ENCODE measurements around the gene ZNF644.
"Not testable (repeated sequence)": the region's sequence is repeated elsewhere in the genome, so short reads cannot be mapped to it uniquely, and the experiment has no call there.

ZNF644 gene

DNA sequence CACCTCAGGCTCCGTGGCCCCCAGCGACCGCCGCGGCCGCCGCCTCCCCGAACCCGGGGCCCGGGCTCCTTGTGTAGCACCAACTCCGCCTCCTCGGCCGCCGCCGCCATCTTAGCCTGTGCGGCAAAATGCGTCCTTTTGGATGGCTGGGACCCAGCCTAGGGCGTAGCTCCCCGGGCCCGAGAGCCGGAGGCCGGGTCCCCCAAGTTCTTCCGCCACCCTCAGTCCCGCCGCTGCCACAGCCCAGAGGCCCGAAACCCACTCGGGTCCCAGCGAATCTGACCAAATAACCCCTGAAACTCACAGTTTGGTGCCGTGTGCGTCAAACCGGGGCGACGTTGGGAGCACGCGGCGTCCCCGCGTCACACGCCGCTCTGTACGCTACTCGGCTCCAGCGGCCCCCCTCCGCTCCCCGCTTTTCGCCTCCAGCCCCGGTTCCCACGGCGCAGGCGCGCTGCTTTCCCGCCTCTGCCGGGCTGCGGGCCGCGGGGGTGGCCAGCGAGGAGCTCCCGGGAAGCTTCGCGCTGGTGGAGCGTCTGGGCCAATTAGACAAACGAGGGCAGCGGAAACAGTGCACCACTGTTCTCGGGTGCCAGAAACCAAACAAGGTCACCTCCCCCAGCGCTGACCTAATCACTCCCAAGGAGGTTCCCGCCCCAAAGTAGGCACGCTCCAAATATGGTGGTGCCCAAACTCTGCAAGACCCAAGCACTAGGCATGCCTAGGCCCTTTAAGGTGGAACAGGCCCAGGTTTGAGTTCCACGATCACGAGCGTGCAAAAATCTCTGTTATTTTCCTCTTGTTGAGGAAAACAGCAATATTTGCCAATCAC is at the start of gene ZNF644:
ZNF644 (minus strand) TSS at position 350 of the 832 bp plus-strand sequence. CDS start 39,682 bp downstream, outside the sequence.
- peak; percentile 85 to 91 for DNase-seq (ENCODE audit: low read depth in 2 of 2)

DNA sequence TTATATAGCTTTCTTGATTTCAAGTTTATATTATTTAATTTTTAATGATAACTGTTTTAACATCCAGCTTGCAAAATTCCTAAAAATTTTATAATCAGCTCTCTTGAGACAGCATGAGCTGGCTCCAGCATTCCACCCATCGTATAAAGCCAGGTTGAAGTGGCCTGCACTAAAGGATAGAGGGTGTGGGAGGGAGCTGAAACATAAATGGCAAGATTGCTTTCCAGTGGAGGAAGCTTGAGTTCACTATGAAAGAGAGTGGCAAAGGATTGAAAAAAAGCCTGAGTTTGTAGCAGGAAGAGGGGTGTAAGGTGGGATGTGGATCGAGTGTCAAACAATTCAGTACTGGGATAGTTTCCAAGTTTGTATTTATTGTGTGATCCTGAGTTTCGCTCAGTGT is 48.5 kb upstream of the ZNF644 start:
- no peak for DNase-seq (ENCODE audit: low read depth in 2 of 2)

DNA sequence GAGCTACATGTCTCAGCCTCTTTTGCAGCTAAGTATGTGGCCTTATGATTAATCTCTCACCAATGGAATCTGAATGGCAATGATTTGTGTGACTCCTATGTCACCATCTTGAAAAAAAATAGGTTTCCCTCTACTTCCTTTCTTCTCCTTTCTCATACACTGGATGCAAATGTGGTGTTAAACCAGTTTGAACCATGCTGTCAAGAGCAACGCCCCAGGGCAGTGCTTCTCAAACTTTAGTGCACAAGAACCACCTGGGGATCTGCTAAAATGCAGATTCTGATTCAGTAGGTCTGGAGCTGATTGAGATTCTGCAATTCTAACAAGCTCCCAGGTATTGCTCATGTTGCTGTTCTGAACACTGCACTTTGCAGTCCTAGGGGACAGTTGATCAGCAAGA is 44.7 kb upstream of the ZNF644 start:
- DNase-seq (ENCODE audit: low read depth in 2 of 2) = no peak

DNA sequence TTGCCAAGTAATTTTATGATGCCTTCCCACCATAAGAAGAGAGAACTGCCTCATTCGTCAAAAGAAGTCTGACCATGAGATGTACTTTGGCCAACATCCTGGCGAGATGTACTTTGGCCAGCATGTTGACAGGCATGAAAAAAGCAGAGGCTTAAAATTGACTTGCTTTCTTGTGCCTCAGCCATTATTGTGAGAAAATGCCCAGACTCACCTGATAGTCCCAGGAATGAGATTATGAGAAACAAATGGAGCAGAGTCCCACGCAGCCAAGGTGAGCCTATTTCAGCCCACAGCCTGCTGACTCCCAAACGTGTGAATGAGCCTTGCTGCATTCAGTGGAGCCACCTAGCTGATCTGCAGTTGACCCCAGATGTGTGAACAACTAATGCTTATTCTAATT is 43.5 kb upstream of the ZNF644 start:
- no peak for DNase-seq (ENCODE audit: low read depth in 2 of 2)

DNA sequence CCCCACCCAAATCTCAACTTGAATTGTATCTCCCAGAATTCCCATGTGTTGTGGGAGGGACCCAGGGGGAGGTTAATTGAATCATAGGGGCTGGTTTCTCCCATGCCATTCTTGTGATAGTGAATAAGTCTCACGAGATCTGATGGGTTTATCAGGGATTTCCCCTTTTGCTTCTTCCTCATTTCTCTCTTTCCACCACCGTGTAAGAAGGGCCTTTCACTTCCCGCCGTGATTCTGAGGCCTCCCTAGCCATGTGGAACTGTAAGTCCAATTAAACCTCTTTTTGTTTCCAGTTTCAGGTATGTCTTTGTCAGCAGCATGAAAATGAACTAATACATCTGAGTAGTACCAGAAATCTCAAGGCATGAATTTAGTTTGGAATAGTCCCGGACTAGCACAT is 41.6 kb upstream of the ZNF644 start:
- DNase-seq (ENCODE audit: low read depth in 2 of 2) = not testable (repeated sequence)

DNA sequence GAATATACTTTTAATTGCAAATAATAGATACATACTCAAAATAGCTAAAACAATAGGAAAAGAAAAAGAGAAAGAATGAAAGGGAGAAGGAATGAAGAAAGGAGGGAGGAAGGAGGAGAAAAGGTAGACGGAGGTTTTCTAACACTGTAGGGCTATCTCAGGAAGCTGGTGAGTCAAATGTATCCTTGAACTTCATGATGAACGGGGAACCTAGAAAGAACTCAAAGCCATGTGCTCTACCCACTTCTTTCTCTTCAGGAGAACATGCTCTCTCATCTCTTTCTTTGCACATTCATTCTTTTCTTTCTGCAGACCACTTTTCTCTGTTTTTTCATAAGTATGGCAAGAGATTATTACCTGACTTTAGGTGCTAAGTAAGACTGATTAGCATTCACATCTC is 37.3 kb upstream of the ZNF644 start:
- no peak for DNase-seq (ENCODE audit: low read depth in 2 of 2)

DNA sequence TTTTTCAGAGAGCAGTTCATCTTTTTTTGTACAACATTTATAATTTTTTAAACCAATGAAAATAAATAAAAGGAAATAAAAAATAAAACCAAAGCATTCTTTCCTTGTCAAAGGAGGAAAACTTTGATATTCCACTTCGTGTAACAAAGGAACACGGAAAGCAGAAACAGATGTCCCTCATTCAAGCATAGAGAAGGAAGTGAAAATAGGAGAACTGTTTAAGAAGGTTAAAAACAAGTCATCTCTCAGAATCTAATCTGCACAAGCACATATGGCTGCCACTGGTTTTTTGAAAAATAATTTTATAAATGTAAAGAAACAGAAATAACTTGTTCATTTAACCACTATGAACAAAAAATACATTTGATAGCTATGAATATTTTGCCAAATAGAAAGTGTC is 35.9 kb upstream of the ZNF644 start:
- no peak for DNase-seq (ENCODE audit: low read depth in 2 of 2)

DNA sequence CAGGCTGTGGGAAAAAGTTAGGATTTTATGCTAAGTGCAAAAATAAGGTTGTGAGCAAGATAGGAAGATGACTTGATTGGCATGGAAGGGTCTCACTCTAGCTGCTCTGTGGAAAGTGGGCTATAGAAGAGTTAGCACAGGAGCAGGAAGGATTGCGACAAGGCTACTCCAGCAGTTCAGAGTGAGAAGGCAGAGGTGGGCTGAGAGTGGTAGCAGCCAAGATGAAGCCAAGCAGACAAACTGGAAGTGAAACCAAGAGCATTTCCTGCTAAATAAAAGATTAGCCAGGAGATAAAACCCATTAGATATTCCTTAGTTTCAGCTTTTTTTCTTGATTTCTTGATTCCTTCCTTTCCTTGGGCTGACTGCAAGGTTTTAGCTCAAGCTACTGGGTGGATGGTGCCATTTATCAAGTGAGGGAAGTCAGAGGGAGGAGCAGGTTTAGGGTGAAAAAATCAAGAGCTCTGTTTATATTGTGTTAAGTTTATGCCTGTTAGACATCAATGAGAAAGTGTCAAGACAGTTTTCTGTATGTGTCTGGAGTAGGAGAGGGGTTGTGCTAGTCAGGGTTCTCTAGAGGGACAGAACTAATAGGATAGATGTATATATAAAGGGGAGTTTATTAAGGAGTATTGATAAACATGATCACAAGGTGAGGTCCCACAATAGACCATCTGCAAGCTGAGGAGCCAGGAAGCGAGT is 33.1 kb upstream of the ZNF644 start:
- DNase-seq (ENCODE audit: low read depth in 2 of 2) = no peak

DNA sequence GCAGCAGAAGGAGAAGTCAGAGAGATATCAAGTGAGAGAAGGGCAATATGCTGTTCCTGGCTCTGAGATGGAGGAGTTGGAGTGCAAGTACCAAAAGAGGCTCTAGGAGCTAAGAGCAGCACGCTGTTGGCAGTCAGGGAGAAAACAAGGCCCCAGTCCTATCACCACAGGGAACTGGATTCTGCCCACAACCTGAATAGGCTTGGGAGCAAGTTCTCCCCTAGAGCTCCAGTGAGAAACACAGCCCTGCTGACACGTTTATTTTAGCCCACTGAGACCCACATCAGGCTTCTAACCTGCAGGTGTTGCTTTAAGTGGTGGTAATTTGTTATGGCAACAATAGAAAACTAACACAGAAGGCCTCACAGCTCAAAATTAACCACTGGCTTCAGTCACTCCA is 31.8 kb upstream of the ZNF644 start:
- no peak for DNase-seq (ENCODE audit: low read depth in 2 of 2)

DNA sequence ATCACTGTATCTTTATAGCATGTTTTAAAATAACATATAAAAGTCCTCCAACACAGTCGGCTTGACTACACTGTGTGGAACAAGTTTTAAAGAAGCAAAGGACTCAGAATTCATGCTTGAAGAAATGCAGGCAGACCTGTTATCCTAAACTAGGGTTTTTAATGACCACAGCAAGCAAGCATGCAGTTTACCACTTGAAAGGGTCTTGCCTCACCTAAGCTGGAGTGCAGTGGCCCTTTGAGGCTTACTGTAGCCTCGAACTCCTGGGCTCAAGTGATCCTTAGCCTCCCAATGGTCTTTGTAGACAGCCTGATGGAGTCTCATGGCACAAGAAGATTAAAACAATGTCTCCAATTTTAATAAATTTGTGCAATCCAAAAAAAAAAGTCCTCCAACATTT is 27.7 kb upstream of the ZNF644 start:
- DNase-seq (ENCODE audit: low read depth in 2 of 2) = not testable (repeated sequence)

DNA sequence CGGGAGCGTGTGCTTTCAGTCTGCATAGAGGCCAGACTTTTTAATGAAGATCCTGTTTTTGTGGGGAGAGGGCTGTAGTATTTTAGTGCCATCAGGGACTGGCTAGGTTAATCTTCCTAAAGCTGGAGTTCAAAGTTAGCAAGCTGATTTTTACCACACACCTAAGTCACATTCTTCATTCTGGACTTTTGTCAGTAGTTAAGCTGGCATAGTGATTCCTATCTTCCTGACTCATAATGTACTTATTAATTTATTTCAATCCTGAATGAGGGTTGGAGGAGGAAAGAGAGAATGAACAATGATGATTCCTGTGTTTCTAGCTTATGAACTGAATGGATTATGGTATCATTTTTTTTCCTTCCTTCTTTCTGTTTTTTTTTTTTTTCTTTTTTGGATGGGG is 24.9 kb upstream of the ZNF644 start:
- DNase-seq (ENCODE audit: low read depth in 2 of 2) = no peak

DNA sequence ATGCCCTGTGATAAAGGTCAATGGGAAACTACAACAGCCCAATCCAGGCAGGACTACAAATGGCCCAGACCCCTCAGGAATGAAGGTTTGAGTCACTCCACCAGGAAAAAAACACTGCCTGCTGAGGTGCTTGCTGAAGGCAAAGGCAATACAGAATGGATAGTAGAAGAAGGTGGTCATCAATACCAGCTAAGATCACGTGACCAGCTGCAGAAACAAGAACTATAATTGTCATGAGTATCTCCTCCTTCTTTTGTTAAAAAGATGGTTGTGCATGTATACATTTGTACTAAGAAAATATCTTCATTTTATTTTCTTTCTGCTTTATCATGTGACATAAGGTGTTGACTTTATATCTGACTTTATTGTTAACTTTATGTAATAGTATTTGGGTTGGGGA is 23.4 kb upstream of the ZNF644 start:
- DNase-seq (ENCODE audit: low read depth in 2 of 2) = no peak

DNA sequence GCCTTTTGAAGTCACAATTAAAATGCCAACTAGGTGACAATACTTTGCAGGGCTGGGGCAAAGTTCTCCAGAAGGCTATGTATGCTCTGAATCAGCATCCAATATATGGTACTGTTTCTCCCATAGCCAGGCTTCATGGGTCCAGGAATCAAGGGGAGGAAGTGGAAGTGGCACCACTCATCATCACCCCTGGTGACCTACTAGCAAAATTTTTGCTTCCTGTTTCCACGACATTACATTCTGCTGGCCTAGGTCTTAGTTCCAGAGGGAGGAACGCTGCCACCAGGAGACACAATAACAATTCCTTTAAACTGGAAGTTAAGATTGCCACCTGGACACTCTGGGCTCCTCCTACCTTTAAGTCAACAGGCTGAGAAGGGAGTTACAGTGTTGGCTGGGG is 22.9 kb upstream of the ZNF644 start:
- not testable (repeated sequence) for DNase-seq (ENCODE audit: low read depth in 2 of 2)

DNA sequence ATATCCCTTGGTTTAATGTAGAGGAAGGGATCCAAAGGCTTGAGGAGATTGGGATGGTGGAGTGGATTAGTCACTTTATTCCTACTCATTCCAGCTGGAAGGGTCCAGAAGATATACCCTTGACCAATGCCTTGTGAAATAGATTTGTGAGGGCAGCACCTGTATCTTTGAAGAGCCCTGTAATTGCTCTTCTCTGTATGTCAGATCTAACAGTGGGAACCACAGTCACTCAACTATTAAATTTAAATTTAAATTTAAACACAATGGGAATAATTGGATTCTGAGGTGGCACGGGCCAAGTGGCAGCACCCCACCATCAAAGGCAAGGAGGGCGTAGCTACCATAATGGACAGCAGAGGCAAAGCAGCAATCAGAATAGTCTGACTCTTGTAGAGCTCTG is 20.5 kb upstream of the ZNF644 start:
- DNase-seq (ENCODE audit: low read depth in 2 of 2) = not testable (repeated sequence)

DNA sequence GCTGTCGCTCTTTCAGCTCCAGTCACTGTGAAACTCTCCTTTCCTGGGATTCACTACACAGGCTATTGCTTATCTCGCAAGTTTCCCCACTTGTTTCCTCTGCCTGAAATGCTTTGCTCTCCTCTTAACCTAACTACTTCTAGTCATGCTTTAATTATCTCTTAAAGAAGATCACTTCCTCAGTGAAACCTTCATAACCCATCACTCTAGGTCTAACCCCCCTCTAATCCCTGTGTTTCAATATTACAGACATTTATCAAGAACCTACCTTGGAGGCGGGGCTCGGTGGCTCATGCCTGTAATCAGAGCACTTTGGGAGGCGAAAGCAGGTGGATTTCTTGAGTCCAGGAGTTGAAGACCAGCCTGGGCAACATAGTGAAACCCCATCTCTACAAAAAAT is 16.7 kb upstream of the ZNF644 start:
- DNase-seq (ENCODE audit: low read depth in 2 of 2) = no peak

DNA sequence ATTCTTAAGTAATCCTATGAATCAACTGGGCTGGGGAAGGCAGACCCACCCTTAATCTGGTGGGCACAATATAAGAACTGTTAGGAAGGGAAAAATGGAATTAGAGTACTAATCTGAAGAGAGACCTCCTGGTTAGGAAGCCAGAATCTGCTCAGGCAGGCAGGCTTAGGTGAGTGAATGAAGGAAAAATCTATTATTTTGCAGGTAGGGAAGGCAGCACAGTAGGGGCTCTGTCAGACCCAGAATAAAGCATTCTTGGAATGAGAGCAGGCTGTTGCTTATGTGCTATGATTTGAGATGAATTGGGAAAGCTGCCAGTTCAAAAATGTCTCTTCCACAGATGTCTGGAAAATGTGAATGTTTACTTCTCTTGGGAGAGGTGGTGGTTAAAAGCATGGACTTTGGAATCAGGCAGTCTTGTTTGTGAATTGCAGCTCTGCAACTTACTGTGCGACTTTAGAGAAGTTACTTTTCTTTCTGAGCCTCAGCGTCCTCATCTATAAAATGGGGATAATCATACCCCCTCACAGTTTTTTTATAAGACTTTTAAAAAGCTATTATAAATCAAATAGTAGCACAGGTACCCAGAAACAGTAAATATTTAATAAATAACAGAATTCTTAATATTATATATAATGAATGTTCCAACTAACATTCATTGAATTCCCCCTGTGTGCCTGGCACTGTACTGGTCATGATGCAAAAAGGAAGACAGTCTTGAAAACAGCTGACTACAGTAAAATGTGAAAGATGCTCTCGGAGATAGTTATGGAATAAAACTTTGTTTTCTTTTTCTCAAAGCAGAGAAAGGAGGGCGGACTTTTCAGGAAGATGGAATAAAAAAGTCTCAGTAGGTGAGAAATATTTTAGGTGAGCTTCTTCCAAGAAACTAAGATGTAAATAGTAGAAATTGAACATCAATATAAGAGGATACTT is 15.3 kb upstream of the ZNF644 start:
- no peak for DNase-seq (ENCODE audit: low read depth in 2 of 2)

DNA sequence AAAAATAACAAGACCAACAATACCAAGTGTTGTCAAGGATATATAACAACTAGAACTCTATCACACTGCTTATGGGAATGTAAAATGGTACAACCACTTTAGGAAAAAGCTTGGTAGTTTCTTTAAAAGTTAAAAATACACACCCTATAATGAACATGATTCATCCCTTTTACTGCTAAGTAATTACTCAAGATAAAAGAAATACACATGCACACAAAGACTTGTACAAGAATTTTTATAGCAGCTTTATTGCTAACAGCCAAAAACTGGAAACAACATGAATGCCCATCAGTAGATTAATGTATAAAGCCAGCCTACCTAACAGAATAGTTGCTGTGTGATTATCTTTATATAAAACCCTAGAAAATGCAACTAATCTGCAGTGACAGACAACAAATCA is 10.5 kb upstream of the ZNF644 start:
- no peak for DNase-seq (ENCODE audit: low read depth in 2 of 2)

DNA sequence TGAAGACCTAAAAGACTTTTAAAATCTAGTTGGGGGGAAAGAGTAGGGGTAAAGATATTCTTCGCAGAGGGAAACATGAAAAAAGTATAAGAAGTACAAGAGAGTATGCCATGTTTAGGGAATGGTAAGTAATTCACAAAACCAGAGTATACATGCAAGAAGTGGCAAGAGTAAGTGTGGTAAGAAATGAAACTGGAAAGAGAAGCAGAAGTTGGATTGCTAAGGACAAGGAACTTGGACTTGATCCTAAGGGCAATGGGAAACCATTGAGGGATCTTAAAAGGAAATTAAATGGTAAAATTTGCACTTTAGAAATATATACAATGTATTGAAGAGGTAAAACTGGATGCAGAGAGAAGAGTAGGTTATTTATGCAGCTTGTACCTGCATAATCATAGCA is 9.2 kb upstream of the ZNF644 start:
- no peak for DNase-seq (ENCODE audit: low read depth in 2 of 2)

DNA sequence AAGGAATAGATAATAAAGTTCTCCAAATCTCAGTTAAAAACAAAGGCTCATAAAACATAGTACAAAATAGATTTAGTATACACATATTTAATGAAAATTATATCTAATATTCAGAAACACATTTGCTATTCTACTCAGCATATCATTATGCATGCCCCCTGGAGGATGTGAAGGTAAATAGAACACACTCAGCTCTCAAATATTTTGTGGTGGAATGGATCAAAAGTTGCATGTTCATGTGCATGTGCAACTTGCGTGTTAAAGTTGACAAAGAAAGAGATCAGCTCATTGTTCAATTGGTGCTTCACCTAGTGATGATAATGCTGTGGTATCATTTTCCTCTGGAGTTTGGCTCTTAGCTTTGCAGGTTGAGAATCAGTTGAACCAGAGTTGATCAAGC is 4.9 kb upstream of the ZNF644 start:
- no peak for DNase-seq (ENCODE audit: low read depth in 2 of 2)

DNA sequence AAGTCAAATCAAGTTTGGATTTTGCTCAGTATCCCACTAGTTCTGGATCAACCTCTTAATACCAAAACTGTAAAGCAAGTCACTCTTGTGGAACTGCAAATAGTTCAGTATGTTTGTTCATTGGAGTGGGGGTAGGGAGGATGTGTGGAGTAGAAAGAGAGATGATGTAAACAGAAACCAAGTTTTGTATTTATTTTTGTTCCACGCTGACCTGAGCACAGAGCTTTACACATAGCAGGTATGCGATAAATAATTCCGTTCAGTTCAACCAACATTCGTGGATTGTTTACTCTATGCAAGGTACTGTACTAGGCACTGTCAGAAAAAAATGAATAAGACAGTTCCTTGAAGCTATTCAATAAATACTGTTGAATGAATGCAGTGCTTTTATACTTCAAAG is 4.5 kb upstream of the ZNF644 start:
- DNase-seq (ENCODE audit: low read depth in 2 of 2) = no peak

DNA sequence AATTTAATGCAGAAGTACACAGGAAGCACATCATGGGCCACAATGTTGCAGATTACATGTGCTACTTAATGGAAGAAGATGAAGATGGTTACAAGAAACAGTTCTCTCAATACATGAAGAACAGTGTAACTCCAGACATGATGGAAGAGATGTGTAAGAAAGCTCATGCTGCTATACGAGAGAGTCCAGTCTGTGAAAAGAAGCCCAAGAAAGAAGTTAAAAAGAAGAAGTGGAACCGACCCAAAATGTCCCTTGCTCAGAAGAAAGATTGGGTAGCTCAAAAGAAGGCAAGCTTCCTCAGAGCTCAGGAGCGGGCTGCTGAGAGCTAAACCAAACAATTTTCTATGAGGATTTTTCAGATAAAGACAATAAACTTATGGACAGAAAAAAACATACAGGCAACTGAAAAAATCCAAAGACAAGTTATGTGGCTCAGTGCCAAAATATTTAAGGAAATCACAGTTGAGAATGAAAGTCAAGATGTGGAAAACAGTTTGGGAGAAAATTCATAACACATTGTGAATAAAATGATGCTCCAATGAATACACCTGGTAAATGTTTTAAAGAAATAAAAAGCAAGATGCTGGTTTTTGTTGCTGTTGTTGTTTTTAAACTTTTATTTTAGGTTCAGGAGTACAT is 2.8 kb upstream of the ZNF644 start:
- no peak for DNase-seq (ENCODE audit: low read depth in 2 of 2)

DNA sequence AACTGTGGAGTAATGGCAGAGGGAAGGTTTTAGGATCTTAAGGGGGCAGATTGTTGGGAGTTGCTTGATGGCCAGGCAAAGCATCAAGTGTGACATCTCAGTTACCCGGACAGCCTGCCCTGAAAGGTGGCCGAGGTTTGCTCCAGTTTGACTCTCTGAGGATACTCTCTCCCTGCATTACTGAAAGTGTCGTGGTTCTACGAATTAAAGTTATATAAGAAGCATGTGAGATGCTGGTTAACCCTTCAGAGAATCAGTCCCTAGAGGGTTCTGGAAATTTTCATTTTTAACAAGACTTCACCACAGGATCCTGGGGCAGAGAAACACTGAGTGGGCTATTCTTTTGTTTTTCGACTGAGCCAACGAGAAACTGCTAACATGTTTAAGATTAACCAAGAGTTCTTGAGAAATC is 689 bp upstream of the ZNF644 start:
- DNase-seq (ENCODE audit: low read depth in 2 of 2) = no peak
